Stimulated activated CD8-positive, alpha-beta memory T cell treated with anti-CD3 and anti-CD28 coated beads, Interleukin-12 subunit alpha, Interleukin-12 subunit beta, amount 100 ng/mL, for 1 hour (primary cell): ENCODE results near the gene ATP2B2.

Experiments used
- DNase-seq: peaks from one replicate; pipeline ENCODE4 v3.0.0-alpha.2; 2020; ENCODE audit warnings: low read depth

ATP2B2 gene

DNA sequence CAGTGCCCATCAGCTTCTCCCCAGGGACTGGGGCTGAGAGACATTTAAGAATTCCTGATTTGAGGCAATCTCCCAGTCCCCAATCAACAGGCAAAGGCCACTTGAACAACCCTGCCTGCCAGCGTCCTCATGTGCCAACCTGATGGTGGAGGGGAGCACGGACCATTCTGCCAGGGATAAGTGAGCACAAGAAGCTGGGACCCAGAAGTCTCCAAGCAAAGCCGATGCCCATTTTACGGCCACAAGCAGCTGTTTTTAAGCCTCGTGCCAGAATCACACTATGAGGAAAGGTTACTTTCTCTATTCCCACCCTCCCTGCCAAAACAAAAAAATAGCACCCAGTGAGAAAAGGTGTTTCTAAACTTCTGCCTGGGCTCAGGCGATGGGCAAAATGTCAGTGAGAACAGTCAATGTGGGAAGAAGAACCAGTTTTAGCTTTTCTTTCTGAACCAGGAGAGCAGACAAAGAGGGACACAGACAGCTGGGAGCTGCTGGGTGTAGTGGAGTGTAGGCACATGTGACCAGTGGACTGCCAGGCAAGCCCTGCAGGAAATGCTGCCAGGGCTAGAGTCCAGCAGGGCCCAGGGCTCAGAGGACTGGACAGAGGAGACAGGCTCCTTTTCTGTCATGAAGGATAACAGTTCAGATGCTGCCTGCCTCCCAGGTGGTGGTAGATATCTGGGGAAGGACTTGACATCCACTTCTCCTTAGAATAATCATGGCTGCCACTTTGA lies 57.7 kb downstream of the ATP2B2 start:
- no peak for DNase-seq

DNA sequence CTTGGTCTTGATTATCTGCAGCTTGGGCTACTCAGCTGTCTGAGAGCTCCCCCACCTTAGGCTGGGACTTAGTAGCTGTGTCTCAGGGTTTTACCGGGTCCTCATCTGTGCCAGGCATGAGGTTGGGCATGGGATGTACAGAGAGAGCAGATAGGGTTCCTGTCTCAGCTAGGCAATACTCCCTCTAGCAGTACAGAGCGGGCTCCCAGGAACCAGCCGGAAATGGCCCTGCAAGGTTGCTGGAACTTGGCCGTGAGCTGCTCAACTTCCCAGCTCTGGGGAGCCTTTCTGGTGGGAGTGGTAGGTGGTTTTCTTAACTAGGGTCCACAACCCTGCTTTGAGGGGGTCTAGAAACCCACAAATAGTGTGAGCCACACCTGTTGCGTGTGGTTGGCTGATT lies 58.3 kb downstream of the ATP2B2 start:
- DNase-seq, result no peak

- DNase-seq, result no peak
Observed at GRCh38 chr3:10445561-10446175, 59.7 kb downstream of the ATP2B2 start.

- DNase-seq, result no peak
Observed at GRCh38 chr3:10444511-10444910, 60.9 kb downstream of the ATP2B2 start.

DNA sequence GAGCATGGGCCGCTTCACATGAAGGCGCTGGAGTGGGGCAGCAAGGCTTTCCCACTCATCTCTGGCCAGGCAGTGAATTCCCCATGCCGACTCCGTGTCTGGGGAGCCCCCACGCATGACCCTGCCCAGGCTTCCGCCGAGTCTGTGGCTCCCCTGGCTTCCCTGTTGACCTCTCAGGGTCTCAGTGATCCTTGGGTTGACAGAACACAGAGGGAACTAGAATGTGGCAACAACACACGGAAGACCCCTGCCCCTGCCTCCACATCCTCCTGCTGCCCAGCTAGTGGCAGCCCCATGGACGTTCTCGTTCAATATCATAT lies 61.3 kb downstream of the ATP2B2 start:
- DNase-seq, result no peak

DNA sequence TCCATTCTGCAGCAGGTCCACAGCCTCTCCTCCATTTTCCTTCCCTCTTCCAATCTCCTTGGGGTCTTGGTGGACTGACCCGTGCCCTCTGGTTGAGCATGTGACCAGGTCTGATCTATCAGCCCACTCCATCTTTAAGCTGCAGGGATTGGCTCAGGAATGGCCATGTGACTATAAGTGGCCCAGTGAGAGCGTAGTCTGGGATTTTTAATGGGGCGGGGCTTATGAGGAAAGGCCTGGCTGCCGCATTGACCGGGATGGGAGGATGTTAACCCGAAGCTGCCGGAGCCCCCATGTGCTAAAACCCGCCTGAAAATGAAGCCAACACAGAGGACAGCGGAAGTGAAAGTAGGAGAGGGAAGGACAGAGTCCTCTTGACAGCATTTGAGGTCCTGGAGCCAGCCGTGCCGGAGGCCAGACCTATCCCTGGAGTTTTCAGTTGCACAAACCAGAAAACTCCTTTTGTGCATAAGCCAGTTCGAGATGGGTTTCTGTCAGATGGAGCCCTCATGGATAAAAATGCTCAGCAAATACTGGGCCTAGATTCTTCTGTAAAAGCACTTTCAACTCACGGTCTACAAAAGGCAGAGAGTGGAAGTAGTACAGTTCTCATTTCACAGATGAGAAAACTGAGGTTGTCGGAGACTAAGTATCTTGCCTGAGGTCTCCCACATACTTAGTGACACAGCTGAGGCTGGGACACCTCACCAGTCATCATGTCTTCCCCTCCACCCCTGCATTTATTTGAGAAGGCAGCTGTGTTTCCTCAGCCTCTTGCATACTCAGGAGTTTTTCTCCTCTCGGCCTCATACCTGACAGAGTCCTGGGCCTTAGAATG lies 61.9 kb downstream of the ATP2B2 start:
- no peak for DNase-seq

- DNase-seq, result no peak
Observed at GRCh38 chr3:10442151-10442795, 63.1 kb downstream of the ATP2B2 start.

- no peak for DNase-seq
Observed at GRCh38 chr3:10440684-10441083, 64.7 kb downstream of the ATP2B2 start.

DNA sequence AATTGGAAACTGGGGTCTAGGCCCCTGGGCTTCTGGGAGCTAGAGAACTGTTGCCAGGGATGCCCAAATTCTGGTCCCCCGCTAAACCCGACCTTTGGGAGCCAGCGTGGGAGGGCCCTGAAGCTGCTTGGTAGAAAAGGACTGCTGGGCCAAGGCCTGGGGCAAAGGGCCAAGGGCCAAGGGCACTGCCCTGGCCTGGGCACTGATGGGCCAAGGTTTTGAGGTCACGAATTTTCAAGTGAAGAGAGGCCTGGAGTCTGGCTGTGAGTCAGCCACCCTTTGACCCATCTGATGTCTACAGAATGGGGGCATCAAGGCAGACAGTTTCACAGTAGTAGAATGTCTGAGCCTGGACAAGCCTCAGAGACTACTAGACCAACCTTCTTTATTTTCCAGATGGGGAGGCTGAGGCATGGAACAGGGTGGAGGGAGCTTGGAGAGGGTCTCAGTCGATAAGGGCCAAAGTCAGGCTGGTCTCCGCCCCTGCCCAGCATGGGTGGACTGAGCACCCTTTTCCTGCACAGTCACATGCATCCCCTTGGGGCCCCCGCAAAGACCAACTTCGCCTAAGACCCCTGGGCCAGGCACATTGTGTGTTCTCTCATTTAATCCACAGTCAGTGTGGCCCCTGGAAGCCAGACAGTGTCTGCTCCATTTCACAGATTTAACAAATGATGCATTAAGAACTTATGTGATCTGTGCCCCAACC lies 66.3 kb downstream of the ATP2B2 start:
- no peak for DNase-seq

DNA sequence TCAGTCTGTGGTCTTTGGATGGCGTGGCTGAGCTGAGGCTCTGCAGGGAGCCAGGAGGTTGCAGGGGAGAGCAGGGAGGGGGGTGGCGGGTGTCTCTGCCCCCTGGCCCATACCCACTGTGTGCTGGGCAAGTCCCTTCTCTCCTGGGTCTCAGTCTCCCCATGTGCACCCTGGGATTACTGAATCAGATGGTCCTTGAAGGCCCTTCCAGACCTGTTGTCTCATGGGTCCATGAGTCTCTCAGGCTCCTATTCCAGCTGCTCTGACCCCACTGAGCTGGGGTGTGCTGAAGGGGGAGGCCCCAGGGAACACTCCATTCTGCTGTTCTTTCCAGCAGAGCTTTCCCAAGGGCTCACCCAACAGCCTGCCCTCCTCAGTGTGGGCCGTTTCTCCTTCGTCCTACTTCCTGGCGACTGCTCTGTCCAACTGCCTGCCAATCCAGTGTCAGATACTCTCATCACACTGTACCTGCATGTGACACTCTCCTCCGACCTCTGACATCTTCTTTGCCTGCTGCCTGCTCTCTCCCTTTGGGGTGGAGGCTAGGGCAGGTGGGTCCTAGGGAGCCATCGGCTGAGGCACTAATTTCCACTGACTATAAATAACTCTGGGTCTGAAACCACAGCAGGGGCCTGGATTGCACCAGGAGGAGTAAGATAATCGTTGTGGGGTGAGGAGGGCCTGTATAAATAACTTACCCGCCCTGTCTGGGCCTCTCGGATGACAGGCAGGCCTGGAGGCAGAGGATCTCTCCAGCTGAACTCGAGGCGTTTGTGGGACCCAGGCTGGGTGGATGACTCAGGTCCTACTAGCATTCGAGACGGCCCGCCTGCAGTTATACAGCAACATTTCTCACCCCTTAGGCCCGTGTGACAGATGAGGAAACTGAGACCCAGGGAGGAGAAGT lies 67.1 kb downstream of the ATP2B2 start:
- DNase-seq, result no peak

DNA sequence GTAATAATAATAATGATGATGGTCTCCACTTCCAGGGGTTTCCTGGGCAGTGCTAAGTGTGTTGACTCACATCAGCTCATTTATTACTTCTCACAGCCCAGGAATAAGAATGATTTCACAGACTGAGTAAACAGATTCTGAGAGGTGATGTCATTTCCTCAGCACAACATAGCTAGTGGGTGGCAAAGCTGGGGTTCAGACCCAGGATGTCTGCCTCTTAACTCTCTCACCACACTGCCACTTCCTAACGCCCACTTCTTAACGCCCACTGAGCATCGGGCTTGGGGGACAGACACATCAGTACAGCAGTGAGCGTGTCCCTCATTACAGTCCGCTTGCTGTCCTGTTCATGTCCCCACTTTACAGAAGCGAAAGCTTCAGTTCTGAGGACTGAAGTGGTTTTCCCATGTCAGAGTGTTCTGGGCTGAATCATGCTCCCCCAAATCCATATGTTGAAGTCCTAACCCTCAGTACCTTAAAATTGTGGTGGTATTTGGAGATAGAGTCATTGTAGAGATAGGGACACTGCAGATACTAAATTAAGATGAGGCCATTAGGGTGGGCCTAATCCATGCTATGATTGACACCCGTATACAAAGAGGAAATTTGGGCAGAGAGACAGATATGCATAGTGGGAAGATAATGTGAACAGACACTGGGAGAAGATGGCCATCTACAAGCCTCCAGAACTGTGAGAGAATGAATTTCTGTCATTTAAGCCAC lies 68.0 kb downstream of the ATP2B2 start:
- DNase-seq, result peak; percentile 33

DNA sequence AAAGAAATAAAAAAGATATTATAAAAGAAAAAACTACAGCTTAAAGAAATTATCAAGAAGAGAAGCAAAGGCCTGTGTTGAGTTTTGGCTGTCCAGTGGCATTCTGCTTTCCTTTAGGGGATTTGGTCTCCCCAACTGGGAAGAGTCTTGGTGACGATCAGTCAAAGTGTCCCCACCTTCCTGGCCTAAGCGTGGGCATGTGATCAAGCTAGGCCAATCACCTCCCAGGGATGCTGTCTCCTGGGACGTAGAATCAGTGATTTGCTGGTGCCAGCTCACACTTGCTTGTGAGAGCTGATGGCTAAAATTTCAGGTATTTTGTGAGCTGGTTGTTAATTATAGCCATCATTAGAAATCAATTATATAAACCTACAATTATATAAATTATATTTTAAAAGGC lies 69.5 kb downstream of the ATP2B2 start:
- DNase-seq, result no peak

GRCh38 chr3:10434938-10435336 lies 70.4 kb downstream of the ATP2B2 start:
- DNase-seq, result no peak

GRCh38 chr3:10434144-10434937 lies 71.0 kb downstream of the ATP2B2 start:
- DNase-seq, result no peak

- DNase-seq, result no peak
Observed at GRCh38 chr3:10432931-10433330, 72.5 kb downstream of the ATP2B2 start.

DNA sequence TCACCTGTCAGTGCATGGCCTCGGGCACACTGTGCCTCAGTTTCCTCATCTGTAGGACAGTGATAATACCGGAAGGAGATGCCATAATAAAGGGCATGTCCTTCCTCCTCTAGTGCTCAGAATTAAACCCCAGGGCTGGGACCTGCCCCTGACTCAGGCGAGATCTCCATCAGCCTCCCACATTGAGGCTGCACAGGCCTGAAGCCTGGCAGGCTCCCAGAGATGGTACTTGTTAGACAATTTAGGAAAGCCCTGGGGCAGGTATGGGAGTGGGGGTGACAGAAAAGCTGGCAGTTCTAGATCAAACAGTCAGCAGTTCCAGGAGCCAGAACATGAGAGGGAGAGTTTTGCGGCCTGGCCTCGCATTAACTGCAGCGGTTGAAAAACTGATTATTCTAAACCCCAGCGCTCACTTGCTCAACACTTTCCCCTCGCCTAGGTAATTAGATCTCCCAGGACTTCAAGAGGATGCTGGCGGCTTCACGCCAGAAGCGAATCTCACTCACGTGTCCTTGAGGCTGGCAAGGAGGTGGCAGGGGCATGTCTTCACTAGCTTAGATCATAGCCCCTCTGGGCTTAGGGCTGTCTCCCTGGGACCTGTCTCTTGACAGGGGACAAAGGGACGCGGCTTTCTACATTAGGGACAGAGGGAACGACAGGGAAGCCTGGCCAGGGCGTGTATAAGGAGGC lies 73.1 kb downstream of the ATP2B2 start:
- DNase-seq, result no peak

DNA sequence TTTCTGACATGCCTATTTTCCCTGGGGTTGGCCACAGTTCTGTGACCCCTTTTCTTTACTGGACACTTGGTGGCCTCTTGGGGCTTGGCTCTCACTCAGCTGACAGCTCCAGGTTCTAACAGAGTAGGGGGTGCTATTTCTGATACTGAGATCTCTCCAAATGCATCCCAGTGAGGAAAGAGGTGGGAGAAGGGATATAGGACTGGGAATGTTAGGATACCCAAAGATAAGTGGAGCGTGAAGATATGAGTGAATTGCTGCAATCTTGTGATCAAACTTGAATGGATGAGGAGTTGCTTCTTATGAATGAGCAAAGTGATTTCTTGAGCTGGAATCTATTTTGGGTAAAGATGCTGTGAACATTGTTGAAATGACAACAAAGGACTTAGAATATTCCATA lies 74.6 kb downstream of the ATP2B2 start:
- no peak for DNase-seq

- no peak for DNase-seq
Observed at GRCh38 chr3:10428406-10429091, 76.8 kb downstream of the ATP2B2 start.
